ENCODE results near the gene OMA1.
"Not testable (repeated sequence)": the region's sequence is repeated elsewhere in the genome, so short reads cannot be mapped to it uniquely, and the experiment has no call there.

Gene OMA1

GRCh38 chr1:58573705-58574591 lies 27.4 kb upstream of the OMA1 start:
- DNase-seq, result no peak

GRCh38 chr1:58573138-58573537 lies 26.6 kb upstream of the OMA1 start:
- no peak for DNase-seq

GRCh38 chr1:58572690-58573089 lies 26.2 kb upstream of the OMA1 start:
- DNase-seq, result no peak

- DNase-seq, result no peak
These were observed 25.1 kb upstream of the OMA1 start for GRCh38 chr1:58571616-58572015.

GRCh38 chr1:58570817-58571216 lies 24.3 kb upstream of the OMA1 start:
- DNase-seq, result no peak

GRCh38 chr1:58570094-58570493 lies 23.6 kb upstream of the OMA1 start:
- DNase-seq, result no peak

GRCh38 chr1:58568911-58569310 lies 22.4 kb upstream of the OMA1 start:
- no peak for DNase-seq

- DNase-seq, result no peak
These were observed 21.8 kb upstream of the OMA1 start for GRCh38 chr1:58568271-58568860.

GRCh38 chr1:58566339-58566738 lies 19.8 kb upstream of the OMA1 start:
- DNase-seq, result no peak

- DNase-seq, result not testable (repeated sequence)
These were observed 17.2 kb upstream of the OMA1 start for GRCh38 chr1:58563715-58564114.

- DNase-seq, result no peak
These were observed 15.1 kb upstream of the OMA1 start for GRCh38 chr1:58561633-58562032.

- DNase-seq, result no peak
These were observed 8.9 kb upstream of the OMA1 start for GRCh38 chr1:58555393-58555792.

GRCh38 chr1:58551186-58552140 lies 4.9 kb upstream of the OMA1 start:
- DNase-seq, result no peak

GRCh38 chr1:58549291-58549690 lies 2.8 kb upstream of the OMA1 start:
- DNase-seq, result not testable (repeated sequence)

- DNase-seq, result no peak
These were observed 1.8 kb upstream of the OMA1 start for GRCh38 chr1:58548371-58548770.

- DNase-seq, result no peak
These were observed 671 bp downstream of the OMA1 start for GRCh38 chr1:58545591-58546519.

- DNase-seq, result no peak
These were observed 3.3 kb downstream of the OMA1 start for GRCh38 chr1:58543260-58543659.

- DNase-seq, result no peak
These were observed 7.0 kb downstream of the OMA1 start for GRCh38 chr1:58539553-58539952.

GRCh38 chr1:58538821-58539220 lies 7.7 kb downstream of the OMA1 start:
- no peak for DNase-seq

GRCh38 chr1:58531842-58532241 lies 14.7 kb downstream of the OMA1 start:
- DNase-seq, result not testable (repeated sequence)

- no peak for DNase-seq
These were observed 17.2 kb downstream of the OMA1 start for GRCh38 chr1:58529284-58529683.

- DNase-seq, result no peak
These were observed 18.0 kb downstream of the OMA1 start for GRCh38 chr1:58528518-58528917.

All from NCI-H2081 treated with DMSO at 0.1 percent for 48 hours (cell line).